ENCODE data around the gene ANKRD50.

The ANKRD50 gene

GRCh38 chr4:124640022-124640730 lies 72.4 kb downstream of the ANKRD50 start:
- H3K27ac Mint-ChIP-seq = no peak overlapping the region
- H3K27me3 Mint-ChIP-seq = no peaks in the 10 kb centered on the region
- no peak overlapping the region for H3K4me3 Mint-ChIP-seq
- H3K36me3 Mint-ChIP-seq = no peaks in the 10 kb centered on the region
- H3K9me3 Mint-ChIP-seq = peaks cover 4% of the 10 kb centered on the region
- no peak for DNase-seq (ENCODE audit: low spot score in 2 of 2)
- H3K4me1 Mint-ChIP-seq = no peaks in the 10 kb centered on the region
- no peak for ATAC-seq (ENCODE audit: low read depth)

- no peak overlapping the region for H3K27ac Mint-ChIP-seq
- ATAC-seq (ENCODE audit: low read depth) (no peak), DNase-seq (ENCODE audit: low spot score in 2 of 2) (no peak)
- no peaks in the 10 kb centered on the region for H3K4me1 Mint-ChIP-seq
- no peaks in the 10 kb centered on the region for H3K27me3 Mint-ChIP-seq
- no peak overlapping the region for H3K4me3 Mint-ChIP-seq
- peaks cover 3% of the 10 kb centered on the region for H3K9me3 Mint-ChIP-seq
- no peaks in the 10 kb centered on the region for H3K36me3 Mint-ChIP-seq
These were observed 75.2 kb downstream of the ANKRD50 start for GRCh38 chr4:124637321-124637720.

GRCh38 chr4:124636788-124637187 lies 75.7 kb downstream of the ANKRD50 start:
- no peak overlapping the region for H3K4me3 Mint-ChIP-seq
- H3K9me3 Mint-ChIP-seq = peaks cover 5% of the 10 kb centered on the region
- no peak for DNase-seq (ENCODE audit: low spot score in 2 of 2)
- H3K36me3 Mint-ChIP-seq = no peaks in the 10 kb centered on the region
- H3K27me3 Mint-ChIP-seq = no peaks in the 10 kb centered on the region
- no peaks in the 10 kb centered on the region for H3K4me1 Mint-ChIP-seq
- no peak overlapping the region for H3K27ac Mint-ChIP-seq
- ATAC-seq (ENCODE audit: low read depth) = no peak

- Mint-ChIP-seq H3K36me3 (no peaks in the 10 kb centered on the region), H3K4me1 (no peaks in the 10 kb centered on the region), H3K27me3 (no peaks in the 10 kb centered on the region), H3K9me3 (peaks cover 5% of the 10 kb centered on the region), H3K27ac (no peak overlapping the region), H3K4me3 (no peak overlapping the region)
- no peak for ATAC-seq (ENCODE audit: low read depth)
- no peak for DNase-seq (ENCODE audit: low spot score in 2 of 2)
These were observed 77.2 kb downstream of the ANKRD50 start for GRCh38 chr4:124635331-124635730.

GRCh38 chr4:124633285-124633941 lies 79.1 kb downstream of the ANKRD50 start:
- no peaks in the 10 kb centered on the region for H3K36me3 Mint-ChIP-seq
- H3K27ac Mint-ChIP-seq = no peak overlapping the region
- peaks cover 5% of the 10 kb centered on the region for H3K9me3 Mint-ChIP-seq
- H3K4me3 Mint-ChIP-seq = no peak overlapping the region
- ATAC-seq (ENCODE audit: low read depth) (no peak), DNase-seq (ENCODE audit: low spot score in 2 of 2) (no peak)
- H3K4me1 Mint-ChIP-seq = no peaks in the 10 kb centered on the region
- no peaks in the 10 kb centered on the region for H3K27me3 Mint-ChIP-seq

GRCh38 chr4:124632439-124632838 lies 80.1 kb downstream of the ANKRD50 start:
- Mint-ChIP-seq H3K4me1 (no peaks in the 10 kb centered on the region), H3K27ac (no peak overlapping the region), H3K9me3 (peaks cover 2% of the 10 kb centered on the region), H3K27me3 (no peaks in the 10 kb centered on the region), H3K36me3 (no peaks in the 10 kb centered on the region), H3K4me3 (no peak overlapping the region)
- DNase-seq (ENCODE audit: low spot score in 2 of 2) (no peak), ATAC-seq (ENCODE audit: low read depth) (no peak)

GRCh38 chr4:124631760-124632159 lies 80.8 kb downstream of the ANKRD50 start:
- Mint-ChIP-seq H3K4me1 (no peaks in the 10 kb centered on the region), H3K27ac (no peak overlapping the region), H3K9me3 (peaks cover 2% of the 10 kb centered on the region), H3K4me3 (no peak overlapping the region), H3K36me3 (no peaks in the 10 kb centered on the region), H3K27me3 (no peaks in the 10 kb centered on the region)
- DNase-seq (ENCODE audit: low spot score in 2 of 2) (no peak), ATAC-seq (ENCODE audit: low read depth) (no peak)

- H3K4me1 Mint-ChIP-seq = no peaks in the 10 kb centered on the region
- H3K4me3 Mint-ChIP-seq = no peak overlapping the region
- no peak overlapping the region for H3K27ac Mint-ChIP-seq
These were observed 82.9 kb downstream of the ANKRD50 start for GRCh38 chr4:124629681-124630080.

More at GRCh38 chr4:124629681-124630080, 82.9 kb downstream of the ANKRD50 start:
- peaks cover 3% of the 10 kb centered on the region for H3K9me3 Mint-ChIP-seq
- no peaks in the 10 kb centered on the region for H3K27me3 Mint-ChIP-seq
- H3K36me3 Mint-ChIP-seq = no peaks in the 10 kb centered on the region
- no peak for ATAC-seq (ENCODE audit: low read depth)
- no peak for DNase-seq (ENCODE audit: low spot score in 2 of 2)
